Lower lobe of right lung (tissue), 2 donors: Measurements from ENCODE around the gene PAX9. TPM values are rescaled to one million over a fixed set of nuclear protein-coding genes. Genes with fewer than 3 reads are reported as not detected.

Source experiments
- ATAC-seq, 2 donors: fragments of 200-7000 bp; cut with Tn5 transposase; one replicate each; pipeline ENCODE4 v1.9.1; 2020 to 2022; ENCODE audit warnings: mild to moderate bottlenecking in 2 of 2, moderate library complexity in 2 of 2
- DNase-seq: peaks from one replicate; pipeline ENCODE4 v3.0.0-alpha.2; 2020
- H3K27ac ChIP-seq: fragments of 200-600 bp; one replicate; pipeline ENCODE4 v1.8.0; 2022
- H3K27me3 ChIP-seq: fragments of 200-600 bp; one replicate; pipeline ENCODE4 v1.8.0; 2022; ENCODE audit warnings: low read depth
- H3K36me3 ChIP-seq: fragments of 200-600 bp; one replicate; pipeline ENCODE4 v1.8.0; 2022; ENCODE audit warnings: mild to moderate bottlenecking
- H3K4me1 ChIP-seq: fragments of 200-600 bp; one replicate; pipeline ENCODE4 v1.8.0; 2022
- H3K4me3 ChIP-seq: fragments of 200-600 bp; one replicate; pipeline ENCODE4 v1.8.0; 2022; ENCODE audit warnings: mild to moderate bottlenecking
- H3K9me3 ChIP-seq: fragments of 200-600 bp; one replicate; pipeline ENCODE4 v1.8.0; 2022
- intact Hi-C: fragments of 100-400 bp; cut with DNase I; formaldehyde crosslinking; loops from one replicate; pipeline ENCODE4 v1.11.0; 2022
- total RNA-seq: library from RNA; stranded (reverse); fragmentation: NEBNext Ultra II Directional; extraction: Animal tissue kit (Norgen Biotek cat#: 25700); gene quantifications from one replicate; pipeline ENCODE4 v1.2.1, GENCODE V29; 2021
- TF ChIP-seq, protein P1 (sequence below): fragments of 200-600 bp; IDR thresholded peaks from one replicate; pipeline ENCODE4 v1.8.0; 2022; ENCODE audit warnings: antibody characterized with exemption, mild to moderate bottlenecking
- donor health status: DM: no; HTN: yes; CAD: no; lungs with severe emphysema.

The PAX9 gene
- total RNA-seq, 1 donor from 2014 or later: 1.0 TPM

DNA sequence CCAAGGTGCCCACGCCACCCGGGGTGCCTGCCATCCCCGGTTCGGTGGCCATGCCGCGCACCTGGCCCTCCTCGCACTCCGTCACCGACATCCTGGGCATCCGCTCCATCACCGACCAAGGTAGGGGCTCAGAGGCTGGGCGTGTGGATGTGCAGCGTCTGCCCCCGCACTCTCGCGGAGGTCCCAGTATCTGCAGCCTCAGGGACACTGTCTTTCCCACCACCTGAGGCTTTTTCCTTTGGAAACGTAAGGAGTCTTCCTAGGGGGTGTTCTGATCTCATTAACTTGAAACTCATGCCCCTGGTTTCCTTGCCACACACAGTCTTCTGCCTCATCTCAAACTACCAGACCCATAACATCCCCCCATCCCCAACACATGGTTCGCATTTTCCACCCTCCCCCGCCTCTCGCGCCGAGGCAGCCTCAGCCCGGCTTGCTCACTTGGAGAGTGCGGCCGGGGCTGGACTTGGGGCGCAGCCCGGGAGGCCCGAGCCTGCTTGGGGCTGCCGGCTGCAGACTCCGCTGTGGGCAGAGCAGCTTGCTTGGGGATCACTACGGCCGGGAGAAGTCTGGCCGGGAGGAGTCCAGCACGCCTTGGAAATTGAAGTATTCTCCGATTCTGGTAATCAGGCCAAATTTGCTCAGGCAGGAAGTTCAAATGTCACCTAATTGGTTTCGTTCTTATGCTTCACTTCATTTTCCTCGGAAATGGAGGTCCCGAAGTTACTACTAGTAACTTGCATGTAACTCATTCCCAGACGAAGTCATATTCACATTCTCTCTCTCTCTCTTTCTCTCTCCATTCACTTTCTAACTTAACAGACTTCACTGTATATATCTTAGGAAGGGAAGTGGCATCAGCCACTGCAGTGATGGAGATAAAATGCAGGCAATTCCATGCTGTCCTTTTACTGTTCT lies 2.0 kb downstream of the PAX9 start:
- H3K4me3 ChIP-seq: peak overlapping the region; percentile 43
- DNase-seq (no peak), ATAC-seq (no peak)
- peaks cover 55% of the 10 kb centered on the region for H3K4me1 ChIP-seq
- H3K36me3 ChIP-seq: no peaks in the 10 kb centered on the region
- H3K27me3 ChIP-seq: peaks cover 99% of the 10 kb centered on the region
- H3K9me3 ChIP-seq: no peaks in the 10 kb centered on the region
- TF ChIP-seq, protein P1, sequence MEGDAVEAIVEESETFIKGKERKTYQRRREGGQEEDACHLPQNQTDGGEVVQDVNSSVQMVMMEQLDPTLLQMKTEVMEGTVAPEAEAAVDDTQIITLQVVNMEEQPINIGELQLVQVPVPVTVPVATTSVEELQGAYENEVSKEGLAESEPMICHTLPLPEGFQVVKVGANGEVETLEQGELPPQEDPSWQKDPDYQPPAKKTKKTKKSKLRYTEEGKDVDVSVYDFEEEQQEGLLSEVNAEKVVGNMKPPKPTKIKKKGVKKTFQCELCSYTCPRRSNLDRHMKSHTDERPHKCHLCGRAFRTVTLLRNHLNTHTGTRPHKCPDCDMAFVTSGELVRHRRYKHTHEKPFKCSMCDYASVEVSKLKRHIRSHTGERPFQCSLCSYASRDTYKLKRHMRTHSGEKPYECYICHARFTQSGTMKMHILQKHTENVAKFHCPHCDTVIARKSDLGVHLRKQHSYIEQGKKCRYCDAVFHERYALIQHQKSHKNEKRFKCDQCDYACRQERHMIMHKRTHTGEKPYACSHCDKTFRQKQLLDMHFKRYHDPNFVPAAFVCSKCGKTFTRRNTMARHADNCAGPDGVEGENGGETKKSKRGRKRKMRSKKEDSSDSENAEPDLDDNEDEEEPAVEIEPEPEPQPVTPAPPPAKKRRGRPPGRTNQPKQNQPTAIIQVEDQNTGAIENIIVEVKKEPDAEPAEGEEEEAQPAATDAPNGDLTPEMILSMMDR: no peak
- intact Hi-C loops: no loop called here
- H3K27ac ChIP-seq: no peak overlapping the region

DNA sequence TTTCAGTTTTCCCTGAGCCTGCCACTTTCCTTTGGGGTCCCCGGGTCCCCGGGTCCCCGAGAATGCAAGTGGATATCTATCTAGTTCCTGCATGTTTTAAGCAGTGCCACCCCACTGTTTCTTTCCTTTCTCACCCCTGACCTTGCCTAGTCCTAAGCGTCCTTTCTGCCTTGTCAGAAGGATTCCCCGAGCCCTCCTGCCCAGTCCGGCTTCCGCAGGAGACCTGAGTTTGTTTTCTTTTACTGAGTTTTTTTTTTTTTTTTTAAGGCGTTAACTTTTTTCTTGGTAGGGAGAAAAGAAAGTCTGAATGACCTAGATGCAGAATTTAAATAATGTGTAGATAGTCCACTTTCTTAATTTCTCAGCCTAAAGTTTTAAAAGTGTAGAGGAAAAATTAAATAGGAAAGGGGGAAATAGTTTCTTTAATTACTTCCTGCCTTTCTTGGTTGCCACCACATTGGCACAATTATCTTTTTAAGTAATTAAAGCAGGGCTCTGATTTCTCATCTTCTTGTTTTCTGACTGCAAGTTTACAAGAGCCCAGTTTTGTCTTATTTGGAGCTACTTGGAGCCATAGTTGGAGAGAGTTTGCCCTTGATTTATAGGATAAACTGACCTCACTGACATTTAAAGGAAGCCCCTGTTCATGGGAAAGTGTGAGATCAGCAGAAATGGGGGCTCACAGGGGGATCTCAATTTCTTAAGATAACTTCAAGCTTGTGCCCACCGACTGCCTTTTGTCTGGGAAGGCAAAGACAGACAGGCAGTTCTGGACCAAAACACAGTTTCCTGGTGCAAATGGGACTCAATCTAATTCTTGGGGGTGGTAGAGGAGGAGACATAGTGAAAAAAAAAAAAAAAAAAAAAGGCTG lies 2.9 kb downstream of the PAX9 start:
- peaks cover 97% of the 10 kb centered on the region for H3K27me3 ChIP-seq
- peaks cover 52% of the 10 kb centered on the region for H3K4me1 ChIP-seq
- no peak overlapping the region for H3K27ac ChIP-seq
- TF ChIP-seq, protein P1: no peak
- ATAC-seq: no peak
- intact Hi-C loops: no loop called here
- peak overlapping the region; percentile 43 for H3K4me3 ChIP-seq
- DNase-seq: no peak
- no peaks in the 10 kb centered on the region for H3K36me3 ChIP-seq
- H3K9me3 ChIP-seq: no peaks in the 10 kb centered on the region

DNA sequence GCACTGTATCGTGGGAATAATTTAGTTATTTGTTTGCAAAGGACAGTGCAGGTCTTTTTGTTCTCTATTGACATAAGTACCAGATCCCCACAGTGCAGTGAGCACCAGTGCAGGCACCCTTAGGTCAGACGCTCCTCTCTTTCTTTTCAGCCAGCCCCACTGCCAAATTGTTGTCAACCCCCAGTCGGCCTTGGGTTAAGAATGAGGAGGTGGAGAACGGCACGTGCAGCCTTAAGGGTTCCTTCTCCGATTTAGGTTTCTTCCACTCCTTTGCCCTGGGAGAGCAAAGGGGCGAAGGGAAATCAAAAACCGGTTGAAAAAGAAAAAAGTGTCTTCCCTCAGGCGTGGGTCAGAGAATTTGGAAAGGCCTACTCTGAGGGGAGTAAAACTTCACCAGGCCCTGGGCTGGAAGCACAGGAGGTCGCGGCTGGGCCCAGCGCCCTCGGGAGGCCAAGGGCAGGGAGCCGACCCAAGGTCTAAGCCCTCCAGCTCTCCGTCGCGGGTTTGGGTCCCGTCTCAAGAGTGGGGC lies 4.3 kb downstream of the PAX9 start:
- ATAC-seq (no peak), DNase-seq (no peak)
- peaks cover 91% of the 10 kb centered on the region for H3K27me3 ChIP-seq
- H3K36me3 ChIP-seq: no peaks in the 10 kb centered on the region
- no peak overlapping the region for H3K4me3 ChIP-seq
- H3K9me3 ChIP-seq: no peaks in the 10 kb centered on the region
- TF ChIP-seq, protein P1: no peak
- no peak overlapping the region for H3K27ac ChIP-seq
- H3K4me1 ChIP-seq: peaks cover 48% of the 10 kb centered on the region
- intact Hi-C loops: no loop called here

DNA sequence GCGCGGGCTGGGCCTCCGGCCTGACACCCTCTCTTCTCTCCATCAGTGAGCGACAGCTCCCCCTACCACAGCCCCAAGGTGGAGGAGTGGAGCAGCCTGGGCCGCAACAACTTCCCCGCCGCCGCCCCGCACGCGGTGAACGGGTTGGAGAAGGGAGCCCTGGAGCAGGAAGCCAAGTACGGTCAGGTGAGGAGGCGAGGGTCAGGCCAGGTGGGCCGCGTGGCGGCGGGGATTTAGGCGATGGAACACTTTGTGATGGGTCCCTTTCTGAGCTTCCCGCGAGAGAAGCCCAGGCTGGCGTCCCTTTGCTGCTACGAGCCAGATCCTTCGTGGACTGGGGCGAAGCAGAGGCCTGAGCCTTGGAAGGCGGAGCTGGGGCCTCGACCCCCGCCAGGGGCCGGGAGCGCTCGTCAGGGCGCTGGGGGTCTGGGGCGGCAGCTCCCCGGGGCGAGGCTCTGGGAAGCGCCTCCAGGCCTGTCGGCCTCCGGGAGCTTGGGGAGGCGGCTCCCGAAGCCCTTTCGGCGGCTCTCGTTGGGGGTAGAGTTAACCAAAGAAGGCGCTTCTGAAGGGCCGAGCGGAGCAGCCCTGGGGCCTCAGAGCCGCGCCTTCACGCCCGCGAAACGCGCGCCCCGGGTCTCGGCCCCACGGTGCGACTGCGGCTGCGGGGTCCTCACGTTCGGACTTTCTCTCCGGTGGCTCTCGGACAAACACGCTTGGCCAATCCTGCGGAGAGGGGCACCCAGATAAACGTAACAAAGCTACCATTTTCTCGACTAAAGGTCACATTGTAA lies 5.0 kb downstream of the PAX9 start:
- H3K27me3 ChIP-seq: peaks cover 90% of the 10 kb centered on the region
- peaks cover 42% of the 10 kb centered on the region for H3K4me1 ChIP-seq
- no peaks in the 10 kb centered on the region for H3K9me3 ChIP-seq
- TF ChIP-seq, protein P1: no peak
- intact Hi-C loops: no loop called here
- no peak for DNase-seq
- H3K4me3 ChIP-seq: no peak overlapping the region
- H3K27ac ChIP-seq: no peak overlapping the region
- no peak for ATAC-seq
- no peaks in the 10 kb centered on the region for H3K36me3 ChIP-seq

GRCh38 chr14:36667679-36668078 lies 6.0 kb downstream of the PAX9 start:
- TF ChIP-seq, protein P1: no peak

More at GRCh38 chr14:36667679-36668078, 6.0 kb downstream of the PAX9 start:
- no peaks in the 10 kb centered on the region for H3K36me3 ChIP-seq
- H3K4me3 ChIP-seq: no peak overlapping the region
- H3K9me3 ChIP-seq: no peaks in the 10 kb centered on the region
- H3K4me1 ChIP-seq: peaks cover 31% of the 10 kb centered on the region
- H3K27ac ChIP-seq: no peak overlapping the region
- ATAC-seq (no peak), DNase-seq (no peak)
- peaks cover 88% of the 10 kb centered on the region for H3K27me3 ChIP-seq
- intact Hi-C loops: no loop called here
